Esophagus muscularis mucosa (tissue), 4 donors: Measurements from ENCODE around the gene THBD. TPM values are rescaled to one million over a fixed set of nuclear protein-coding genes. Genes with fewer than 3 reads are reported as not detected.

Experiments
- DNase-seq: peaks from one replicate; pipeline ENCODE4 v3.0.0-alpha.2; 2017; ENCODE audit errors: extremely low spot score
- H3K27ac ChIP-seq, 4 donors: fragments of 200-600 bp; sonication (generic); replicated peaks in 1 of 4; 1 replicate in 3 of 4; 2 replicates in 1 of 4; pipeline ENCODE4 v1.5.1; 2016 to 2019; ENCODE audit warnings: mild to moderate bottlenecking in 1 of 4
- H3K27me3 ChIP-seq, 4 donors: fragments of 200-600 bp; sonication (generic); one replicate each; pipeline versions ENCODE4 v1.5.1 to v1.6.0; 2016 to 2019
- H3K36me3 ChIP-seq, 4 donors: fragments of 200-600 bp; sonication (generic); one replicate each; pipeline ENCODE4 v1.5.1; 2016 to 2019
- H3K4me1 ChIP-seq, 4 donors: fragments of 200-600 bp; sonication (generic); one replicate each; pipeline ENCODE4 v1.5.1; 2016 to 2019
- H3K4me3 ChIP-seq, 4 donors: fragments of 200-600 bp; sonication (generic); 1 replicate in 2 of 4; 2 replicates in 2 of 4; pipeline ENCODE4 v1.5.1; 2016 to 2019; ENCODE audit warnings: mild to moderate bottlenecking in 4 of 4, moderate library complexity in 1 of 4
- H3K9me3 ChIP-seq, 4 donors: fragments of 200-600 bp; sonication (generic); 1 replicate in 3 of 4; 2 replicates in 1 of 4; pipeline ENCODE4 v1.5.1; 2016 to 2019
- EP300 ChIP-seq: sonication (generic); formaldehyde crosslinking; IDR thresholded peaks from one replicate; pipeline ENCODE4 v1.6.1; 2017; ENCODE audit warnings: antibody characterized with exemption
- POLR2A ChIP-seq: fragments of 450-650 bp; IDR thresholded peaks from one replicate; pipeline ENCODE4 v1.6.1; 2017; ENCODE audit warnings: antibody characterized with exemption, moderate library complexity, mild to moderate bottlenecking, low read depth
- POLR2AphosphoS5 ChIP-seq, 2 donors: sonication (generic); formaldehyde crosslinking; IDR thresholded peaks; one replicate each; pipeline ENCODE4 v1.6.1; 2017; ENCODE audit warnings: antibody characterized with exemption in 2 of 2
- WGBS: methylation state at CpG from one replicate; pipeline ENCODE4 v1.1.5; 2018; 5-methylcytosine and 5-hydroxymethylcytosine counted together
- intact Hi-C: fragments of 100-400 bp; cut with DNase I; formaldehyde crosslinking; loops from one replicate; pipeline ENCODE4 v1.15.1; 2023
- total RNA-seq, 4 donors: library from RNA; depleted of rRNA; stranded (reverse); fragments of >200 nt; gene quantifications; one replicate each; pipeline versions ENCODE4 v1.1.0 to v1.2.1, GENCODE V29; 2016
- TF ChIP-seq, protein P1 (sequence below), 3 experiments: fragments of 200-600 bp in 2 of 3; fragments of 450-650 bp in 1 of 3; sonication (generic) in 2 of 3; IDR thresholded peaks; one replicate each; pipeline ENCODE4 v1.5.1; 2017 to 2019; ENCODE audit warnings: antibody characterized with exemption in 3 of 3, mild to moderate bottlenecking in 2 of 3, moderate library complexity in 1 of 3

THBD gene
- total RNA-seq, 4 donors from 2014 or later, result 22.4 to 206 (median 47.3) TPM

DNA sequence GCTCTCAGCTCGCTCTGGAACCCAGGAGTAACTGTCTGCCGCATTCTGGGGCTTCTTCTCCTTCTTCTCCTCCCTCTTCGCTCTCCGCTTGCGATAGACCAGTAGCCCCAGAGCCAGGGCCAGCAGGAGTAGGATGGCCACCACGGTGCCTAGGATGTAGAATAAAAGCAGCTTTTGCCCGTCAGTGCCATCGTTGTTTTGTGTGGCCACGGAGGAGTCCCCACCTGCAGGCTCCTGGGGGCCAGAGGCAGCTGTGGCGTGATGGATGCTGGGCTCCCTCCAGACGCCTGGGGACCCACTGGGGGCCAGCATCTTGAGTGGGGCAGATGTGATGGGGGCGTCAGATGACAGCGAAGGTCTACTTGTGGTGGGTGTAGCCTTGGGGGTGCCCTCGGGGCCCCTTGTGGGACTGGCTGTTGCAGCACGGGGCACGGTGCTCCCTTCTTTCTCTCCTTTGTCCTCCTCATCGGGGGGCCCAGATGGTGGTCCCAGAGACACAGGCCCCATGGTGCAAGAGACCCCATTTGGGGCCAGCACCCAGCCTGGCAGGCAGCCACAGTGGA lies 34.9 kb upstream of the THBD start:
- intact Hi-C loops, result no loop called here
- TF ChIP-seq POLR2A (no peak), POLR2AphosphoS5 (IDR thresholded peaks at IDR 0.05) (no peak), EP300 (no peak)
- TF ChIP-seq, protein P1, sequence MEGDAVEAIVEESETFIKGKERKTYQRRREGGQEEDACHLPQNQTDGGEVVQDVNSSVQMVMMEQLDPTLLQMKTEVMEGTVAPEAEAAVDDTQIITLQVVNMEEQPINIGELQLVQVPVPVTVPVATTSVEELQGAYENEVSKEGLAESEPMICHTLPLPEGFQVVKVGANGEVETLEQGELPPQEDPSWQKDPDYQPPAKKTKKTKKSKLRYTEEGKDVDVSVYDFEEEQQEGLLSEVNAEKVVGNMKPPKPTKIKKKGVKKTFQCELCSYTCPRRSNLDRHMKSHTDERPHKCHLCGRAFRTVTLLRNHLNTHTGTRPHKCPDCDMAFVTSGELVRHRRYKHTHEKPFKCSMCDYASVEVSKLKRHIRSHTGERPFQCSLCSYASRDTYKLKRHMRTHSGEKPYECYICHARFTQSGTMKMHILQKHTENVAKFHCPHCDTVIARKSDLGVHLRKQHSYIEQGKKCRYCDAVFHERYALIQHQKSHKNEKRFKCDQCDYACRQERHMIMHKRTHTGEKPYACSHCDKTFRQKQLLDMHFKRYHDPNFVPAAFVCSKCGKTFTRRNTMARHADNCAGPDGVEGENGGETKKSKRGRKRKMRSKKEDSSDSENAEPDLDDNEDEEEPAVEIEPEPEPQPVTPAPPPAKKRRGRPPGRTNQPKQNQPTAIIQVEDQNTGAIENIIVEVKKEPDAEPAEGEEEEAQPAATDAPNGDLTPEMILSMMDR (IDR thresholded peaks at IDR 0.05), result no peak
- Histone ChIP-seq H3K27ac (peak overlapping the region; percentile 73 to 84 (median 81)), H3K9me3 (no peaks in the 10 kb centered on the region), H3K36me3 (peaks cover 0 to 10% (median 0%) of the 10 kb centered on the region in 4 donors), H3K4me3 (peak overlapping the region; percentile 47 to 57 (median 47)), H3K4me1 (peaks cover 19 to 43% (median 34%) of the 10 kb centered on the region in 4 donors), H3K27me3 (no peaks in the 10 kb centered on the region)
- DNase-seq, result no peak
- 87% methylated on average over 8 of the region's 17 CpGs for WGBS

DNA sequence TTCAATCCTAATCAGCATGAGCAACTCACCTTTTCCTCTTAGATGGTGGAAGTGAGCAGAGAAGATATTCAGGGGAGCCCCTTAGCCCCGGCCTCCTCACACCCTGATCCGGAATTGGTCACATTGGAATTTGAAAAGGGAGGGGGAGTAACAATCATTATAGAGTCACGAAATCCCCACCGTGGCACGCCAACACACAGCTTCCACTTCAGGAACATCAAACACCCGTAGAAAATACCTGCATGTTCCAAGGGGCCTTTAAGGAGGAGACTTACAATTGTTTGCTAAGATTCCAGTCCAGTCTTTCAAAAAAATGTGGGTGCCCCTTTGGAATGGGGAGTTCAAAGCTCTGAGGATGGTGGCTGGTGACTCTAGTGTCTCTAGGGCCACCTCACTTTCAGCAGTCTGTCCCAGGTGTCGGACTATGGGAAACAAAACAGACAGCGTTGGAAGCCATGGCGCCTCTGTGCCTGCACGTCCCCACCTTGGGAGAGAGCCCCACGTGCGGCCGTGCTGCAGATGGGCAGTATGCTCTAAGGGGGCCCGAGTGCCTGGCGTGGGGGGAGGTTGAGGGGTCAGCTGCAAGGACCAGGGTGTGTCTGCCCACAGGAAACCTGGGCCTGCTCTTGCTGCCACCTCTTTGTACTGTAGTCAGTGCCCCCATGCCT lies 34.2 kb upstream of the THBD start:
- Histone ChIP-seq H3K4me1 (peaks cover 23 to 50% (median 41%) of the 10 kb centered on the region in 4 donors), H3K27me3 (no peaks in the 10 kb centered on the region), H3K36me3 (peaks cover 0 to 10% (median 0%) of the 10 kb centered on the region in 4 donors), H3K27ac (peak overlapping the region; percentile 73 to 84 (median 81)), H3K4me3 (peak overlapping the region; percentile 47 to 57 (median 47)), H3K9me3 (no peaks in the 10 kb centered on the region)
- intact Hi-C loops, result no loop called here
- 87% methylated on average over 14 of the region's 15 CpGs for WGBS
- DNase-seq, result no peak
- TF ChIP-seq POLR2AphosphoS5 (IDR thresholded peaks at IDR 0.05) (no peak), EP300 (no peak), POLR2A (no peak)
- TF ChIP-seq, protein P1 (IDR thresholded peaks at IDR 0.05), result no peak

DNA sequence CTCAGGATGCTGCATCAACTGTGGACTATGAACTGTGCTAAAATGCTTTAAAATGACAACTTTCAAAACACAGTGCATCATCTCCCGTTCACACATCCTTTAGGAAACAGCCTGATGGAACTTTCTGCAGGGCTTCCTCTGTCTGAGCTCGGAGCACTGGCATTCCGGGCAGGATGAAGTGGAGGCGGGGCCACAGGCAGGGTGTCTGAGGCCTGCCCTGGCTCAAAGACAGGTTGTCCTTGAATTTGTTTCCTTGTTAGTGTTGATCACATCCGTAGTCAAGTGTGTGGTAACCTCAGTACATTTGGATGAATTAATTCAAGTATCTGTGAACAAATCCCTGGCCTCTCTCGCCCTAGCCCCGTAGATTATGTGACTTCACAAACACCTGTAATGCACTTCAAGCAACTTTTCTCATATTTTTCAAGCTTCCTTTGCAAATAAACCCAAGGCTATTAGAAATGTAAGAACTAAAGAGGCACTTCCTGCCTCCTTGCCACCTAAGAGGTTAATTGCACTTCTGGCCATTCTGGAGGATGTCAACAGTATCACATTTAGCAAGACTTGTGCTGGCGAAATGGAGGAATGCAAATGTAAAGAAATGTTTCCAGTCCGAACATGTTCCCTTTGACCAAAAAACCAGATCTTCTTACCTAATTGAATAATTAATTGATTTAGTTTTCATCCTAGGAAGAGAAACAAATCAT lies 33.5 kb upstream of the THBD start:
- intact Hi-C loops, result no loop called here
- H3K36me3 ChIP-seq, result peaks cover 0 to 17% (median 0%) of the 10 kb centered on the region in 4 donors
- peak overlapping the region; percentile 47 to 57 (median 47) for H3K4me3 ChIP-seq
- H3K27me3 ChIP-seq, result no peaks in the 10 kb centered on the region
- H3K27ac ChIP-seq, result peak overlapping the region; percentile 73 to 84 (median 81)
- no peaks in the 10 kb centered on the region for H3K9me3 ChIP-seq
- TF ChIP-seq POLR2A (no peak), EP300 (no peak), POLR2AphosphoS5 (IDR thresholded peaks at IDR 0.05) (peak; percentile 72 to 77)
- TF ChIP-seq, protein P1 (IDR thresholded peaks at IDR 0.05), result no peak
- no peak for DNase-seq
- 61% methylated on average over 9 of the region's 9 CpGs for WGBS
- peaks cover 30 to 55% (median 47%) of the 10 kb centered on the region in 4 donors for H3K4me1 ChIP-seq

DNA sequence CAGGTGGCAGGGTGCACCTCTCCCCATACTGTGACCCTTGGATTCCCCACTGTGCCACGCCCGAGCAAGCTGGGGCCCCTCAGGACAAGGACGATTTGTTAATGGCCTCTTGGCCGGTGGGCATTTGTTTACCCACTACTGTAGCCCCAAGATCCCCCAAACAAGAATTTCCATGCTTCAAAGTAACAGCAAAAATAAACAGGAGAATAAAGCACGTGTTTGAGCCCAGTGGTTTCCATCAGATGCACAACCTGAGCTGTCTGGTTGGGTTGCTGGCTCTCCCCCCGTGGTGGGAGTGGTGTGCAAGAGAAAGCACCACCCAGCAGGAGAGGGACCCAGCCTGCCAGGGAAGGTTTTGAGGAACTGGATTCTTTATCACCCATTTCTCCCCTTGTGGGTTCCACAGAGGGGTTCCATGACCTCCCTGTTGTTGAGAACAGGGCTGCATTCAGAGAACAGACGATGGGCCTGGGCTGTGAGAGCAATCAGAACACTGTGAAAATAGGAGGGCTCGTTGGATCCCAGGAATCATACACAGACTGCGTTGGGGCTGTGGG lies 31.9 kb upstream of the THBD start:
- intact Hi-C loops, result no loop called here
- Histone ChIP-seq H3K4me3 (peak overlapping the region; percentile 17 to 57 (median 47)), H3K36me3 (peaks cover 0 to 17% (median 0%) of the 10 kb centered on the region in 4 donors), H3K27me3 (no peaks in the 10 kb centered on the region), H3K4me1 (peaks cover 20 to 45% (median 35%) of the 10 kb centered on the region in 4 donors), H3K9me3 (no peaks in the 10 kb centered on the region), H3K27ac (peak overlapping the region in 2 of 4 donors; percentile 2 to 15)
- 69% methylated on average over 5 of the region's 9 CpGs for WGBS
- no peak for DNase-seq
- no peak for TF ChIP-seq POLR2AphosphoS5 (IDR thresholded peaks at IDR 0.05)
- no peak for TF ChIP-seq POLR2A
- TF ChIP-seq, protein P1 (IDR thresholded peaks at IDR 0.05), result no peak
- no peak for TF ChIP-seq EP300
